Lower leg skin (tissue), 3 donors: ENCODE results near the gene RPRML.

Source experiments
- POLR2A ChIP-seq, 2 donors: fragments of 450-650 bp; IDR thresholded peaks; one replicate each; pipeline ENCODE4 v1.6.1; 2016 to 2017; ENCODE audit warnings: antibody characterized with exemption in 2 of 2, mild to moderate bottlenecking in 1 of 2, moderate library complexity in 1 of 2
- TF ChIP-seq, protein P1 (sequence below), 3 donors: fragments of 450-650 bp; IDR thresholded peaks; one replicate each; pipeline ENCODE4 v1.5.1; 2016; ENCODE audit warnings: antibody characterized with exemption in 3 of 3, mild to moderate bottlenecking in 3 of 3, moderate library complexity in 2 of 3

DNA sequence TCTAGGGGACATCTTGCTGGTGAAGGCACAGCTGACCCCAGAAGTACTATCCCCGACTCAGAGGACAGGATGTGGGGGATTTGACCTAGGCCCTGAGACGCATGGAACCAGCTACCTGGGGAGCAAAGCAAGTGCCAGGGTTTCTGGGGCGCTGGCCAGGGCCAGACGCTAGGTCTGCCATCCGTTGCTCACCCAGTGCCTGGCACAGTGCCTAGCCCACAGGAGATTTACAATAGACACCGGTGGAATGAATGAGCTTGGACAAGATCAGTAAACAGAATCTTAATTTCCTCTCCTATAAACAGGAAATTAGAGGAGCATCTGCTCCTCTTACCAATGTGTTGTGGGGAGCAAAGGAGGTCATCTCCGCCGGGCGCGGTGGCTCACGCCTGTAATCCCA is 5.0 kb downstream of the RPRML start:
- TF ChIP-seq, protein P1, sequence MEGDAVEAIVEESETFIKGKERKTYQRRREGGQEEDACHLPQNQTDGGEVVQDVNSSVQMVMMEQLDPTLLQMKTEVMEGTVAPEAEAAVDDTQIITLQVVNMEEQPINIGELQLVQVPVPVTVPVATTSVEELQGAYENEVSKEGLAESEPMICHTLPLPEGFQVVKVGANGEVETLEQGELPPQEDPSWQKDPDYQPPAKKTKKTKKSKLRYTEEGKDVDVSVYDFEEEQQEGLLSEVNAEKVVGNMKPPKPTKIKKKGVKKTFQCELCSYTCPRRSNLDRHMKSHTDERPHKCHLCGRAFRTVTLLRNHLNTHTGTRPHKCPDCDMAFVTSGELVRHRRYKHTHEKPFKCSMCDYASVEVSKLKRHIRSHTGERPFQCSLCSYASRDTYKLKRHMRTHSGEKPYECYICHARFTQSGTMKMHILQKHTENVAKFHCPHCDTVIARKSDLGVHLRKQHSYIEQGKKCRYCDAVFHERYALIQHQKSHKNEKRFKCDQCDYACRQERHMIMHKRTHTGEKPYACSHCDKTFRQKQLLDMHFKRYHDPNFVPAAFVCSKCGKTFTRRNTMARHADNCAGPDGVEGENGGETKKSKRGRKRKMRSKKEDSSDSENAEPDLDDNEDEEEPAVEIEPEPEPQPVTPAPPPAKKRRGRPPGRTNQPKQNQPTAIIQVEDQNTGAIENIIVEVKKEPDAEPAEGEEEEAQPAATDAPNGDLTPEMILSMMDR (IDR thresholded peaks at IDR 0.05) = no peak
- TF ChIP-seq POLR2A (IDR thresholded peaks at IDR 0.05) = no peak
